ENCODE results near the gene FANCM.

The FANCM gene, protein sequence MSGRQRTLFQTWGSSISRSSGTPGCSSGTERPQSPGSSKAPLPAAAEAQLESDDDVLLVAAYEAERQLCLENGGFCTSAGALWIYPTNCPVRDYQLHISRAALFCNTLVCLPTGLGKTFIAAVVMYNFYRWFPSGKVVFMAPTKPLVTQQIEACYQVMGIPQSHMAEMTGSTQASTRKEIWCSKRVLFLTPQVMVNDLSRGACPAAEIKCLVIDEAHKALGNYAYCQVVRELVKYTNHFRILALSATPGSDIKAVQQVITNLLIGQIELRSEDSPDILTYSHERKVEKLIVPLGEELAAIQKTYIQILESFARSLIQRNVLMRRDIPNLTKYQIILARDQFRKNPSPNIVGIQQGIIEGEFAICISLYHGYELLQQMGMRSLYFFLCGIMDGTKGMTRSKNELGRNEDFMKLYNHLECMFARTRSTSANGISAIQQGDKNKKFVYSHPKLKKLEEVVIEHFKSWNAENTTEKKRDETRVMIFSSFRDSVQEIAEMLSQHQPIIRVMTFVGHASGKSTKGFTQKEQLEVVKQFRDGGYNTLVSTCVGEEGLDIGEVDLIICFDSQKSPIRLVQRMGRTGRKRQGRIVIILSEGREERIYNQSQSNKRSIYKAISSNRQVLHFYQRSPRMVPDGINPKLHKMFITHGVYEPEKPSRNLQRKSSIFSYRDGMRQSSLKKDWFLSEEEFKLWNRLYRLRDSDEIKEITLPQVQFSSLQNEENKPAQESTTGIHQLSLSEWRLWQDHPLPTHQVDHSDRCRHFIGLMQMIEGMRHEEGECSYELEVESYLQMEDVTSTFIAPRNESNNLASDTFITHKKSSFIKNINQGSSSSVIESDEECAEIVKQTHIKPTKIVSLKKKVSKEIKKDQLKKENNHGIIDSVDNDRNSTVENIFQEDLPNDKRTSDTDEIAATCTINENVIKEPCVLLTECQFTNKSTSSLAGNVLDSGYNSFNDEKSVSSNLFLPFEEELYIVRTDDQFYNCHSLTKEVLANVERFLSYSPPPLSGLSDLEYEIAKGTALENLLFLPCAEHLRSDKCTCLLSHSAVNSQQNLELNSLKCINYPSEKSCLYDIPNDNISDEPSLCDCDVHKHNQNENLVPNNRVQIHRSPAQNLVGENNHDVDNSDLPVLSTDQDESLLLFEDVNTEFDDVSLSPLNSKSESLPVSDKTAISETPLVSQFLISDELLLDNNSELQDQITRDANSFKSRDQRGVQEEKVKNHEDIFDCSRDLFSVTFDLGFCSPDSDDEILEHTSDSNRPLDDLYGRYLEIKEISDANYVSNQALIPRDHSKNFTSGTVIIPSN (N-terminal part only)

DNA sequence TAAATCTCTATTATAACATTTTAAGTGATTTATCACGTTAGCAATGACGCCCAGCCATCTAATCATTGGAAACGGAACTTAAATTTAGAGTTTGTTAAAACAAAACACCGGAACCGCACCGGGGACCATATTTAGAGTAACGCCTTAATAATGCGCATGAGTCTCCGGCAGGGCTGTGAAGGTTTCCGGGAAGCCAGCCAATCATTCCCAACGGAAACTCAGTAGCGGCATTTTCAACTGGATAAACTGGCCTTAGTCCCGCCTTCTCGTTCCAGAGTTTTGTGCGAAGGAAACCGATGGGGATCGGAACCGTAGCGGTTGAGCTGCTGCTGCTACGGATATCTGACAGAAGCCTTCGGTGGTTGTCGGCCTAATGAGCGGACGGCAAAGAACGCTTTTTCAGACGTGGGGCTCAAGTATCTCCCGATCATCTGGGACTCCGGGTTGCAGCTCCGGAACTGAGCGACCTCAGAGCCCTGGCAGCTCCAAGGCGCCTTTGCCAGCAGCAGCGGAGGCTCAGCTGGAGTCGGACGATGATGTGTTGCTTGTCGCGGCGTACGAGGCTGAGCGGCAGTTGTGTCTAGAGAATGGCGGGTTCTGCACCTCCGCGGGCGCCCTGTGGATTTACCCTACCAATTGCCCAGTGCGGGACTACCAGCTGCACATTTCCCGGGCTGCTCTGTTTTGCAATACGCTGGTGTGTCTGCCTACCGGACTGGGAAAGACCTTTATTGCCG lies at the start of gene FANCM:
TSS of gene FANCM (plus strand) at position 272 of the 737 bp plus-strand sequence. CDS start at position 374, 102 bp downstream.
- peak; percentile 71 to 92 (median 84) for DNase-seq

DNA sequence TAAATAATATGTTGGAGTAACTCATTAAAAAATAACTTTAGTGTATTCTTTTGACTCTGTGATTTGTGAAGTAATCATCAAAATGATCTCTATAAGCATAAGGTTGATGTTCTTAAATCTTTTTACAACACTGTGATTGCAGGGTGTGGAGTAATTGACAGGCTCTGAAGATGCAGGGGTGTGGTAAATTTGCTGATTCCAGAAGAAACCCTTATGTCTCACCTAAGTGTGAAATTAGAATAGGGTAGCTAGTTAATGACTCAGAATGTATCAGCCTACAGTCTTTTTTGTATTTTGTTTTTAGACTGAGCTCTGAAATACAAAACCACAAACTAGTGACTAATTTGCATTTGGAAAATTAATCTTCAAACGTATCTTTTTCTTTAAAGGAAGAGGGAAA lies 45.9 kb upstream of the FANCM start:
- DNase-seq = no peak

DNA sequence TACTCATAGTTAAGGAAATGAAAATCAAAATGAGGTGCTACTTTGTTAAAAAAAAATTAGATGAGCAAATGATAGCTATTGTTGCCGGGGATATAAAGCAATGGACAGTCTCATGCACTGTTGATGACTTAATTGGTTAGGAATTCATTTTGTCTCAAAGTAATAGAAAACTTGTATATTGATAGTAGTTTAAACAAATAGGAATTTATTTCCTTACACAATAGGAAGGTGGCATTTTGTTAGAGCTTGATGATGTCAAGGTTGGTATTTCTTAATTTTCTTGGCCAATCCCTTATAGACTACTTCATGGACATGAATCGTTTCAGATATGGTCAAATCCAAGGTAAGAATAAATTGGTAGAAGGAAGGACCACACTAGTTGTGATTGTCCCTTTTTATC lies 44.0 kb upstream of the FANCM start:
- no peak for DNase-seq

DNA sequence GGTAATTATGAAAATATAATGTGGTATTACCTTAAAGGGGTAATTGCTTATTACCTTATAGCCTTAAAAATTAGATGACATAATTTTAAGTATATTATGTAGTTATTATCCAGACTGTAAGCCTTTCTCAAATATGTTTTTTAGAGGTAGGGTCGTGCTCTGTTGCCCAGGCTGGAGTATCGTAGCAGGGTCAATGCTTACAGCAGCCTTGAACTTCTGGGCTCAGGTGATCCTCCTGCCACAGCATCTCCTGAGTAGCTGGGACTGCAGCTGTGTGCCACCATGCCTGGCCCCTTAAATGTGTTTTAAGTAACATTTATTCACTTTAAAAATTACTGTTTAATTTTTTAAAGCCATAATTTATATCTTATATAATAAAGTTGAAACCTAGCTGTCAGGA lies 41.5 kb upstream of the FANCM start:
- DNase-seq = no peak

DNA sequence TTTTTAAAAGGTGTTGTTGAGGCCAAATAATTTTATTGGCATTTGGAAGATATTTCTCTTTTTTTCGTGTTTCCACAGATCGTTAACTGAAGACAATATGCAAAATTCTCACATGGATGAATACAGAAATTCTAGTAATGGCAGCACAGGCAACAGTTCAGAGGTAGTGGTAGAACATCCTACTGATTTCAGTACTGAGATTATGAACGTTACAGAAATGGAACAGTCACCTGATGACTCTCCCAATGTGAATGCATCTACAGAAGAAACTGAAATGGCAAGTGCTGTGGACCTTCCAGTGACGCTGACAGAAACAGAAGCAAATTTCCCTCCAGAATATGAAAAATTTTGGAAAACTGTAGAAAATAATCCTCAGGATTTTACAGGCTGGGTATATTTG lies 40.6 kb upstream of the FANCM start:
- DNase-seq = no peak

DNA sequence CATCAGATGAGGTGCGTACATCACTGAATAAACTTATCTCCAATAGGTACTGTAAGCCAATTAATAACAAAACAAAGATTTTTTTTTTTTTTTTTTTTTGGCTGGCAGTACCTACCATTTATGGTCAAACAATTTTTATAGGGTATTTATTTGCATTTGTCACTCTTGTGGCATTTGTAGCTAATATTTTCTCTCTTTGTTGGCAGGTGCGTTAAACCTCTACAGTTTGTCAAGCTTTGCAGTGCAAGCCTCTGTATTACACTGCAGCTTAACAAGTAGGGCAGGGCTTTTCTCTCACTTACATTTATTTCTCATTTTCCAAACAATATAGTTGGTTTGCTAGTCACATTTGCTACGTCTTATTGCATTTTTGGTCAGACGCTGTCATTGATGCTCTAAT lies 39.5 kb upstream of the FANCM start:
- DNase-seq = no peak

DNA sequence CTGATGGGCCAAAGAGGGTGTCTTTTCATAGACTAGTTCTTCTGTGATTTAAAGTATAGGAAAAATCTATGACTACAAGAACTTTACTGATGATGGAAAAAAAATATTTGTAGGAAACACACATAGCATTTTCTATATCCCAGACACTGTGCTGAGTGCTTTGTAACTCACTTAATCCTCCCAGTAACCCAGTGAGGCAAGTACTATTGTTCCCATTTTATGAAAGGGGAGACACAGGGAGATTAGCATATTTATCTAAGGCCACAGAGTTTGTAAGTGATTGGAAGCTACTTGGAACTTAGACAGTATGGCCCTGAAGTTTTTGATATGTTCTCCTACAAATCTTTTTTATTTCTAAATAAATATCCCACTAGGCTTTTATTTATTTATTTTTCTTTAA lies 31.9 kb upstream of the FANCM start:
- no peak for DNase-seq

DNA sequence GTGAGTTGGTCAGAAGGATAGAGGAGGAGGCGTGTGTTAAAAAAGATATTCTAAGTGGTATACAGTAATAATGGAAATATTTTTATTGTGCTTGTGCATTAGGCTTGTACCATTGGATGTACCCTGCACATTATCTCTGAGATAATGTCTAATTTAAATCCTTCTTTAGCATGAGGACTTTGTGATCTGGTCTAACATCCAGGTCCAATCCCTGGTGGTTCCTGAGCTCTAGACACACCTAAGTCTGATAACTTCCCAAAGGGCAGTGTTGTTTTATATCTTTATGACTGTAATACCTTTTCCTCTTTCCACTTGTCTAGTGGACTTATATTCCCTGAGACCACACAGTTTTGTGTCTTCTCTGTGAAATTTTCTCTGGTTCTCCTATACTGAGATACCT lies 31.2 kb upstream of the FANCM start:
- no peak for DNase-seq

DNA sequence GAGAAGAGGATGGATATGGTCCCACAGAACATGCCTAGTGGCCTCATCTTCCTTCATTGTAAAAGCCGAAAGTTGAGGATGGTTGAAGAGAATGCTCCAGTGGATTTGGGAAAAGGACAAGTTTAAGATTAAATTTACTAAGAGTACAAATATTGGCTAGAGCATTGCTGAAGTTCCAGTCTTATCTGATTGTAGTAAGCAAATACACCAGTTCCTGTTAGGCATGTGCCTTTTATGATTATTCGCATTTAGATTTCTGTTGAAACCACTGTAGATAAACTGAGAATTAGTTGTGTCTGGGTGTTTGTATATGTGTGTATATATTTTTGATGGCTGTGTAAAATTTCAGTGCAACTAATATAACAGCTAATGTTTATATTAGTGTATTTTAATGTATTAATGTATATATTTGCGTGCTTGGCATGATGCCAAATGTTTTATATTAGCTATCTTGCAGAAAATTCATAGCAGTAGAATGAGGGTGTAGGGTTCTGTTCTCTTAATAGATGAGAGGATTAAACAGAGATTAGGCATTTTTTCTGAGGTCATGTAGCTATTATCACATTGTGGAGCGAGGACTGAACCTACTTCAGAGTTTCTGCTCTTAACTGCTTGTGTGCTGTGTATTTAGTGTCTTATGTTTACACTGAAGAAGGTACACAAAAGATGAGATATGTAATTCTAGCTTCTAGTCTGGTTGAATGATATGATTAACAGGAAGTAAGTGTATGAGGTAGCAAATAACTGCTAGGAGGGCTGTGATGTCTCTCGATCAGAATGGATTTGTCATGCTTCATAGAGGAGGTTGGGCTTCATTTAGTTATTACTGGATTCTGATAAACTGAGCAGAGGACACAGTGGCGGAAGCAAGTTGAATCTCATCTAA lies 22.6 kb upstream of the FANCM start:
- no peak for DNase-seq

DNA sequence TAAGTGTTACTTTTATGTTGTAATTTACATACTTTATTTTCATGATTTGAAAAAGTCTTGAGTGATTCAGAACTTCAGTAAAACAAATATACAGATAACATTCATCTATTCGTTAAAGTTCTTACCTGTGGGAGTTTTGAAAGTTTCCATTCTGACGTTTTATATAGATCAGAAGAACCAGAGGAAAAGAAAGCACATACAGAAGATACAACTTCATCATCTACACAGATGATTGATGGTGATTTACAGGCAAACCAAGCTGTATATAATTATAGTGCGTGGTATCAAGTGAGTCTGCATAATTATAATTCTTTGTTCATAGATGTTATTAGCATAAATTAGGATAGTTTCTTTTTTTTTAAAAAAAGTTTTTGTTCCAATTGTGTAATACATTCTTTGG lies 21.4 kb upstream of the FANCM start:
- no peak for DNase-seq

DNA sequence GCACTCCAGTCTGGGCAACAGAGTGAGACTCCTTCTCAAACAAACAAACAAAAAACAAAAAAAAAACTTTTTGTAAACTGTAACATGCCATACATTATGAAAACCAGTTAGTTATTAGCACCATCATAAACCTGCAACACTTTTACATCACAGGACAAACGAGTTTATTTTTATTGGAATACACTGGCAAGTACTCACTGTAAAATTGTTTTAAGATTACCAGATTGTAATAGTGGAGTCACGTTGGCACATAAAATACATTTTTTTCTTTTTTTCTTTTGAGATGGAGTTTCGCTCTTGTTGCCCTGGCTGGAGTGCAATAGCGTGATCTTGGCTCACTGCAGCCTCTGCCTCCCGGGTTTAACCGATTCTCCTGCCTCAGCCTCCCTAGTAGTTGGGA lies 17.1 kb upstream of the FANCM start:
- DNase-seq = no peak

DNA sequence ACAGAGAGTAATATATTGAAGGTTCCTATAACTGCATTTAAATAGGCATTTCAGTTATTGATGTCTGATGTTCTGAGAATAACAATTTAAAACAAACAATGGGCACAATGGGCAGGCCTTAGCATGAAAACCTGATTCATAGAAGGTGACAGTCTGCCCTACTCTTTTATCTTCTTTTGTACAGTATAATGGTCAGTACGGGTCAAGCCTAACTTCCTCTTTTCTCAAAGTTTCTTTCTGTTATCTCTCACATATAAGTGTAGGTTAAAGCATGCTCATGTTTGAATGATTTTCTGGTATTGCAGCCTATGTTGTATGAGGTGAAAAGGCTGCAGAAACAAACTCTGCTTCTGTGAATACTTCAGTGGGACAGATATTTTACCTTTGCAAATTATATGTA lies 15.6 kb upstream of the FANCM start:
- no peak for DNase-seq

DNA sequence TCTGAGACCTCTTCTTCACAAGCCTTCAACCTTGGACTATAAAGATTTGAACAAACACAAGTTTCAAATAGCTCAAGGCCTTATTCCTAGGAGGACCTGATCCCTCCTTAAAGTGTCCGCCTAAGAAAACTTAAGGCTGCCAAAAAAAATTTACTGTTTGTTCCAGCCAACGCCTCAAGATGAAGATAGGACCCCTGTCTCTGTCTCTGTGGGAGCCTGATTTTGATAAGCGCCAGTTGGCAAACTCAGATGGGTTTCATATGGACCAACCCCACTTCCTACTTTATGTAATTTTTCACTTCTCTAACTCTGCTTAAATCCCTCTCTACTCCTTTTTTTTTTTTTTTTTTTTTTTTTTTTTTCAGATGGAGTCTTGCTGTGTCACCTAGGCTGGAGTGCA lies 12.5 kb upstream of the FANCM start:
- no peak for DNase-seq

DNA sequence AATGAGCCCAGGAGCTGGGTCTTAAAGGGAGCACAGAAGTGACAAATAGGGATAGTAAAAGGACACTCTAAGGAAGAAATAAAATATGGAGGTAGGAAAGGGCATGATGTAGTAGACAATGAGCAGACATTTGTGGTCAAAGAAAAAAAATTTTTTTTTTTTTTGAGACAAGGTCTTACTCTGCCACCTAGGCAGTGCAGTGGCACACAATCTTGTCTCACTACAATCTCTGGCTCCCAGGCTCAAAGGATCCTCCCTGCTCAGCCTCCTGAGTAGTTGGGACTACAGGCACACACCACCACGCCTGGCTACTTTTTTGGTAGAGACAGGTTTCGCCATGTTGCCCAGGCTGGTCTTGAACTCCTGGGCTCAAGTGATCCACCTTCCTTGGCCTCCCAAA lies 10.0 kb upstream of the FANCM start:
- no peak for DNase-seq

DNA sequence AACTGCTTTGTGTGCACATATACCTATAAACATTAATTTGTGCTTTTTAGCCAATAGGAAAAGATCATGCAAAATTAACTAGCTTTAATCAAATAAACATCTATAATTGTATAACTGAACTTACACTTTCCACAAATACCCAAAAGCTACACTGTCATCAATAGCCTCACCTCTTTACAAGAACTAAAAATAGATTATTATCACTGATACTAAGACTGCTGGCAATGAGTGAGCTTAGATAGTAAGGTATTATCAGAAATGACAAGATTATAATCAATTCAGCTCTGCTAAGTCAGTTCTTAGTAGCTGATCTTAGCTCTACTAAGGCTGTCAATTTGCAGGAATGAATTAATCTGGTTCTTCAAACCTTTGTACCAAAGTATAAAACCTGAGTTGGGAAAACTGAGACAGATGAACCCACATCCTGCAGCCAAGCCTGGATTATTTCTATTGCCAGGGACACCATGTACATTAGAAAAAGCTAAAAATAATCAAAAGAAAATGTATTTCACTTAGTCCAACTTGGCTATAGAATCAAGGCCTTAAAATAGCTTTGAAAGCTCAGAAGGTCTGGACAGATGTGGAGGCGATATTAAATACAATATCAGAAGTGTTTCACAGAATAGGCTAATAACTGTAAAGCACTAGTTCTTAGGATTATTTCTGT lies 6.6 kb upstream of the FANCM start:
- DNase-seq = no peak

DNA sequence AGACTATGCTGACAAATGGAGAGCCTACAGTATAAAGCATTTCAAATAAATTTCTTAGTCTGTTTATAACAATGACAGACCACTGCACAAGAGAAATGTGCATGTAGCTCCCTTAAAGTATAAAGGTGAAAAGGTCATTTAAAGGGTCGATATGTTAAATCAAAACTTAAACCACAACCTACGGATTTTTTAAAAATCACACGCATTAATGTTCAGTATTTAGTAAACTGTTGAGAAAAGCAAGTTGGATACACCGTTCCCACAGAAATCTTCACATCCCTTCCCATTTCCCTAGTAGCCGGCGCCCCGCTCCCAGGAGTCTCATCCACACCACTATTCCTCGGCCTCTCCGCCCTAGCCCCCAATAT lies 2.1 kb upstream of the FANCM start:
- peak in 1 of 6 experiments; percentile 39 for DNase-seq

DNA sequence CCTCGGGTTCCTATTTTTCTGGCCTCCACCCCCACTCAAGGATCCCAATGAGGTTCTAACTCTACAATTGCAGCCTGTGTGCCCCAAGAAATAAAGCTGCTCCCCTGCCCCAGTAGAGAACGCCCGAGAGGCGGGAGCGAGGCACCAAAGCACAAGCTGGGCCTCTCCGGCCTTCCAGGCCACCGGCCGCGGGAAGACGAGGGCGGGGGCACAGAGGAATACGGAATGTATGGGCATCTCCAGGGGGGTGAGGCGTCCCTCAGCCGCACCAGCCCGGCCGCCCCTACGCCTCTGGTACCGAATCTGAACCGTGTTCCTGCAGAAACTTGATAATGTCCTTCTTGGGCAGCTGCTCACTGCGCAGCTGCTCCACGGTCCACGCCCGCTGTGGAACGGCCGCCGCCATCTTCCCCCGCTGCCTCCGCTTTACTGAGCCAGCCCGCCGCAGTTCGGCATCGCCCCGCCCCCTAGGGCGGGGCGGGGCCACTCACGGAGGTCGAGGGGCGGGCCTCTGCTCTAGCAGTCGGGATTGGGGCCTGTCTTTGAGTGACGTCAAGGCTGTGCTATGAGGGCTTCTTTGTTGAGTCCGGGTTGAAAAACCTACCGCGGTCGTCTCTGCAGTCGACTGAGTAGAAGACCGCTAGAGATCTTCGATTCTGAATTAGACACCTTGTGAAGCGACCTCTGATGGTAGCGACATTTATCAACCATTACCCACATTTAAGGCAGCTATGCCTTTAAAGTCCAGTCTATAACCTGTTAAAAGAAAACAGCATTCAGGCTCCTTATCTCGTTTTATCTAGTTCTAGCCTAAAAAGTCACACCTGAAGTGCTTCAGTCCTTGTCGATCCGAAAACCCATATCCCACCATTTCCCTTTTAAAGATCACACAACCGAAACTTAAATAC lies 1.4 kb upstream of the FANCM start, which contains the start of gene FKBP3:
TSS of gene FKBP3 (minus strand) at position 431 of the 908 bp plus-strand sequence. CDS start at position 406, 25 bp downstream.
- DNase-seq = peak; percentile 89 to 96 (median 94)

DNA sequence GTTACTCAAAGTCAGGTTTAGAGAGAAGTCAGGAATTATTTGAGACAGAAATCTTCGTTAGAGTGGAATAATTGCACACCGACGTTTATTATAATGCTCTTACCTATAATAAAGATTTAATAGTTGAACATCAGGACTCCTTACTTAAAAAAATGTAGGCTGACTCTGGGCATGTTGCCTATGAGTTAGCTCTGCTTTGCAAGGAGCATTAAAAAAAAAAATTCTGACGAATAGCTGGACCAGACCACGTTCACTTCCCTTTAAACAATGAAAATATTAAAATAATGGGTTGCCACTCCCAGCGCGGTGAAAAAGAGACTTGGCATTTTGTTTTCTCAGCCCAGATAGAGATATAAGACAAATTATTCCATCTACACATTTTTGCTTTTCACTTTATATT lies 574 bp upstream of the FANCM start:
- no peak for DNase-seq

DNA sequence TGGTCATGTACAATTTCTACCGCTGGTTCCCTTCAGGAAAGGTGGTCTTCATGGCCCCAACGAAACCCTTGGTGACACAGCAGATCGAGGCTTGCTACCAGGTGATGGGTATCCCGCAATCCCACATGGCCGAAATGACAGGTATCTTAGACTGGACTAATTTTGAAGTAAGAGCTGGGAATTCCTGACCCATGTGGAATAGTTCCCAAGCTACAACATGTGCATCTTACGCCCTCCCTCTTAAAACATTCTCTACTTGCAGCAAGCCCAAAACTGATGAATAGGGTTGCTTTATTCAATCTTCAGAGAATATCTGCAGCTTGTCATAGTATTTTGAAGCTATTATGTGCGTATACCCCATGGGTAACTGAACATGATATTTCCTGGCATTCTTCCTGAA lies 669 bp downstream of the FANCM start:
- DNase-seq = no peak

Measured in stimulated activated naive CD4-positive, alpha-beta T cell (primary cell).